SIG-M5 treated with dmso at 0.1 percent for 504 hours (cell line): ENCODE measurements around the gene DZANK1.
"Not testable (repeated sequence)": the region's sequence is repeated elsewhere in the genome, so short reads cannot be mapped to it uniquely, and the experiment has no call there.

Source experiments
- DNase-seq: peaks from one replicate; lab custom pipeline; 2025; ENCODE audit not compliant: unreplicated experiment; lab: John Stamatoyannopoulos, UW

The DZANK1 gene

DNA sequence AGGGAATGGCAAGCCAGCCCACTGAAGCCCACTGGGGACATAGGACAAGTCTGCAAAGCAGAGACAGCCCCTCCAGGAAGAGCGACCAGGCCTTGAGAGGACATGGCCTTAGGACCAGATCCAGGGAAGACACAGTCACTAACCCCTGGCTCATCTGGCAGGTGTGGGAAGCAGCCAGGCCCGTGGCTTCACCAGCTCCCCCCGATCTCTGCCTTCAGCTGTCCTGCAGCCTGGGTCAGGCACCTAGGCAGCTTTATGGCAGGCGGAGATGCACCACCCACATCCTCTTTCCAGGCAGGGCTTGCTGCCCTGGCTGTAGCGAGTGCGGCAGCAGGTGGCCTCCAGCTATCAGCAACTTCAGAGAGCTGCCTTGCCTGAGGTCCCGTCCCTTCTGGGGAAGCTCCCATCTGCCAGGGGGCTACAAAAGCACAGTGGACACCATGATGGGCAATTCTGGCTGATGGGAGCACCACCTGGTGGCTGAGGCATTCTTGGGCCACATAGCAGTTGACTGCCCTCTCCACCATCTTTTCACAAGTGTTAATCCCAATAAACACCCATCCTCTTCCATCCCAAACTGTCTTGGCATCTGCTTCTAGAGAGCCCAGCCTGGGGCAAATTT is 85.8 kb downstream of the DZANK1 start:
- DNase-seq, result no peak

DNA sequence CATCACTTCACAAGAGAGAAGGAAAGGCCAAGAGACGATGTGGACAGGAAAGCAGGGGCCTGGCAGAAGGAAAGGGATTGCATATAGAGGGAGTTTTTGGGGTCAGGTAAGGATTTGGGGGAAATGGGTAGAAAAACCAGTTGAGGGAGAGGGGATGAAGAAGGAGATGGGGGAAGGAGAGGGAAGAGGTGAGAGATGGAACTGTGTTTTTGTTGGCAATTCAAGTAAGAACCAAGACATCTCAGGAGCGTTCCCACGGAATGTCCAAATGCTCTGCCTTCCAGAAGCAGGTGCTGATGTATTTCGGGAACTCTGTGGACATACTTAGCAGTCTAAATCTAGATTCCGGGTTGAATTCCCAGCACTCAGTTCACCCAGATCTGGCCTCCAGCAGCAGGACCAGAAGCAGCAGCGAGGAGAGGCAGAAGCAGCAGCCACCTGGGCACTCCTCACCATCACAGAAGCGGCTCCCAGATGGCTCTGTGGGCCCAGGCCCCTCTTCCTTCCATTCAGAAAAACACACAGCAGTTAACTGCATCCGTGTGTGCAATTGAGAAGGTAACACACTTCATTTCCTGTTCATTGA is 88.8 kb downstream of the DZANK1 start:
- DNase-seq, result no peak

DNA sequence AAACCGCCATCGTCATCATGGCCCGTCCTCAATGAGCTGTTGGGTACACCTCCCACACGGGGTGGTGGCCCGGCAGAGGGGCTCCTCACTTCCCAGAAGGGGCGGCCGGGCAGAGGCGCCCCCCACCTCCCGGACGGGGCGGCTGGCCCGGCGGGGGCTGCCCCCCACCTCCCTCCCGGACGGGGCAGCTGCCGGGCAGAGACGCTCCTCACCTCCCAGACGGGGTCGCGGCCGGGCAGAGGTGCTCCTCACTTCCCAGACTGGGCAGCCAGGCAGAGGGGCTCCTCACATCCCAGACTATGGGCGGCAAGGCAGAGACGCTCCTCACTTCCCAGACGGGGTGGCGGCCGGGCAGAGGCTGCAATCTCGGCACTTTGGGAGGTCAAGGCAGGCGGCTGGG is 91.3 kb downstream of the DZANK1 start:
- not testable (repeated sequence) for DNase-seq

DNA sequence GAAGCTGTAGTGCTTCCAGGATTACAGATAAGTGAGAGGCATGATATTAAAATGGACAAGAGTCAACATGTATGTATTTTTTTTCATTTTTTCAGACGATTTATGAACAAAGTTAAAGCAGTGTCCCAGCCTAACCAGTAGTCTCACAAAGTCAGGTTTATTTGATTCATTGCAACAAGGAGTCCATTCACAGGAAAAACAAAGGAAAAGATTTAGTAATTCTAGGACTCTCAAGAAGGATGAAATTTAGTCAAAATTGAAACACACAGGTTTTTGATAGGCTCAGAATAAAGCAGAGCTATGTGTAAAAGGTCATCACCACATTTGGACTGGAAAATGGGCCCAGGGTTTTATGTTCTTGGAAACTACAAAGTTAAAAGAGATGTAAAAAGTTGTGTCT is 94.5 kb downstream of the DZANK1 start:
- no peak for DNase-seq

DNA sequence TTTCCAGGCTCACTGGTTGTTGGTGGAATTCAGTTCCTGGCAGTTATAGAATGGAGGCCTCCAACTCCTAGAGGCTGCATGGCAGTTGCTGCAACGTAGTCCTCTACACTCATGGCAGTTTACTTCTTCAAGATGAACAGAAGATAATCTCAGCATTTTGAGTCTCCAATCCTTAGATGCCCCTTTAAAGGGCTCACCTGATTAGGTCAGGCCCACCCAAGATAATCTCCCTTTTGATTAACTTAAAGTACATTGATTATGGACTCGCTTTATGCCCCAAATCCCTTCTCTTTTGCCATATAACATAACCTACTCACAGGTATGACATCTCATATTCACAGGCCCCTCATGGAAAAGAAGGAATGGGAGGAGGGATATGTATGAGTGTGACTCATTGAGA is 102.1 kb downstream of the DZANK1 start:
- DNase-seq, result no peak

DNA sequence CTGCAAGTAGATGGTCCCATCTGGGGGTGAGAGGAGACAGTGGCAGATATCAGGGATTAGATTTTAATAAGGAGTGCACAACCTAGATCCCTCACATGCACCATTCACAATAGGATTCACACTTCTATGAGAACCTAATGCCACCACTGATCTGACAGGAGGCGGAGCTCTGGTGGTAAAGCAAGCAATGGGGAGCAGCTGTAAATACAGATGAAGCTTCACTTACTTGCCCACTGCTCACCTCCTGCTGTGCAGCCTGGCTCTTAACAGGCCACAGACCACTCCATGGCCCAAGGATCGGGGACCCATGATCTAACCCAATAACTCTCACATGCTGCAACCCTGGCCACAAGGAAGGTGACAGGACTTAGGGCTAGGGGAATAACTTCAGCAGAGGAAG is 103.1 kb downstream of the DZANK1 start:
- DNase-seq, result no peak

DNA sequence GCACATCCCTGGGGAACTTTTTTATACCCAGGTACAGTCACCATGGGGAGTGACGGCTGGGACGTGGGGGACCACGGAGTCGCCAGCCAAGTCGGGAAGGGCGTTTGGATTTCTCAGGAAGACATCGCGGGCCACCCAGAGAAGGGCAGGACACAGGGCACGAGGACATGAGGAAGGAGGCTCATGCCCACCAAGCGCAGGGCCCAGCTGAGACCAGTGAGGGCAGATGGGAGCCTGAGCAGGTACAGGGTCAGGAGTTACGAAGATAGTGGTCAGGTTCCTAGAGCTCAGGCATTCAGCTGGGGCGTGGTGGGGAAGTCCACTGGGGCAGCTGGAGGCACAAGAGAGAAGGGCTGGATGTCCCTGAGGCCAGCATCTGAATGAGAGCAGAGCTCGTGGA is 103.9 kb downstream of the DZANK1 start:
- no peak for DNase-seq

DNA sequence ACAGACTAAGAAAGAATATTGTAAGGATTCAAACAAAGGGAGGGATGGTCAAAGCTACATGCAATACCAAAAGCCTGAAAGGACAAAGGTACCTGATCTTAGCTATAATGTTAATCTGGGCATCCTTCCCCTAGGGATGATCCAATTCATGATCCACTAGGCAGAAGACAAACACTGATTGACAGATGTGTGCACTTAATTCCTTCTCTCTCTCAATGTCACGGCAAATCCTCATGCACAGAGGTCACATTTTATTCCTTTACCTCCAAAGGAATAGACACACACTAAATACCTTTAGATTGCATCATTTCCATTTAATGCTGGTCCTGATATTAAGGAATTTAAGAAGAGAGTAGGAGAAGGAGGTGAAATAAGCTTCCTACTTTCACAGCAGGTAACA is 105.2 kb downstream of the DZANK1 start:
- DNase-seq, result no peak

DNA sequence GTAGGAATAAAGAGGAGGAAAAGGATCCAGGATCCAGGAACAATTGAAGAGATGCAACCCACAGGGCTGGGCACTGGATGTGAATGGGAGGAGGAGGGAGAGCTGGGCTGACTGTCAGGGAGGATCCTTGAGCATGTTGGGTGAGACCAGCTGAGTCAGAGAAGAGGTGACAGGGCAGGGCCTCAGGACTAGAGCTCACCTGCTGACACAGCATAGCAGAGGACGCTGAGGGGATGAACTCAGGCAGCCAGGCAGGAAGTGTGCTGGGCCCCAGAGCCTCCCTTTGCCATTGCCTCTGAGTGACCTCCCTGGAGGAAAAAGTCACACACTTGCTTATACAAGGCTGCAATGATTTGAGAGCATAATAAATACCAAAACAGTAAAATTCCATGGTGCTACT is 106.2 kb downstream of the DZANK1 start:
- no peak for DNase-seq

DNA sequence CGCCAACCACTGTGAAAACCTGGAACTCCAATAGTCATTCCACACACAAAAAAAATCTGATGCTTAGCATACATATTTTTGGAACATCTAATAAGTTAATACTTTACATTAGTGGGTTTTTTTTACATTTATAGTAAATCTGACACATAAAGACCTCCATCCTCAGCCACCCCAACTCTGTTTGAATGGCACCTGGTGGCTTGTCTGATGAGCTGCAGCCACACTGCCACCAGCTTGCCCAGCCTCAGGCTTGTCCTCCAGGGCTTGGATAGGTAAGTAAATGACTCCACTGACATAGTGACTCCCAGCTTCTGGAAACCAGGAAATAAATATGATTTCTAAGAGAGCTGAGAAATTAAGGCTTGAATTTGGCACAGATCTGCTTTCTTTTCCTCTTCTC is 107.0 kb downstream of the DZANK1 start:
- no peak for DNase-seq

DNA sequence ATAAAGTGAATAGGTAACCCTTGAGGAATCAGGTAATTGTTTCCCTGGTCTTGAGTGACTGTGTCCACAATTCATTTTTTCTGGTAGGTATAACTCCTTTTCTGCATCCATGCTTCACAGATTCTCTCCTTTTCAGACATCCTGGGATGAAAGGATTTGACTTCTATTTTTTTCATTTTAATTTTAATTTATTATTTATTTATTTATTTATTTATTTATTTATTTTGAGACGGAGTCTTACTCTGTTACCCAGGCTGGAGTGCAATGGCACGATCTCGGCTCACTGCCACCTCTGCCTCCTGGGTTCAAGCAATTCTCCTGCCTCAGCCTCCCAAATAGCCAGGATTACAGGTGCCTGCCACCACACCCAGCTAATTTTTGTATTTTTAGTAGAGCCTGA is 117.1 kb downstream of the DZANK1 start:
- DNase-seq, result not testable (repeated sequence)
